Chondrocyte (in vitro differentiated cells): ENCODE measurements around the gene PAXIP1. TPM values are rescaled to one million over a fixed set of nuclear protein-coding genes. Genes with fewer than 3 reads are reported as not detected.

ENCODE experiments used
- DNase-seq: peaks from one replicate; pipeline ENCODE4 v3.0.0; 2021; ENCODE audit warnings: mixed read lengths, low spot score
- H3K27ac Mint-ChIP-seq: one replicate; pipeline ENCODE4 v1.8.0; 2021; ENCODE audit warnings: mild to moderate bottlenecking, moderate library complexity, mixed read lengths; ENCODE audit not compliant: unreplicated experiment
- H3K27me3 Mint-ChIP-seq: 2 replicates; pipeline ENCODE4 v1.8.0; 2021; ENCODE audit warnings: low read depth, mixed read lengths
- H3K36me3 Mint-ChIP-seq: 2 replicates; pipeline ENCODE4 v1.8.0; 2021; ENCODE audit warnings: low read depth, mixed read lengths
- H3K4me1 Mint-ChIP-seq: 2 replicates; pipeline ENCODE4 v1.8.0; 2021; ENCODE audit warnings: low read depth, mild to moderate bottlenecking, mixed read lengths
- H3K4me3 Mint-ChIP-seq: one replicate; pipeline ENCODE4 v1.8.0; 2021; ENCODE audit warnings: mild to moderate bottlenecking, moderate library complexity, mixed read lengths; ENCODE audit not compliant: unreplicated experiment
- H3K9me3 Mint-ChIP-seq: 2 replicates; pipeline ENCODE4 v1.8.0; 2021; ENCODE audit warnings: low read depth, mixed read lengths
- CTCF ChIP-seq: fragments of 200-600 bp; sonication (generic); IDR thresholded peaks from 2 replicates; pipeline ENCODE4 v1.5.0; 2021; ENCODE audit warnings: antibody characterized with exemption, mild to moderate bottlenecking, moderate library complexity
- total RNA-seq: library from RNA; stranded (reverse); gene quantifications from 3 replicates; pipeline ENCODE4 v1.2.1, GENCODE V29; 2021

PAXIP1 gene
- total RNA-seq, 1 donor from 2014 or later = 8.9 TPM

GRCh38 chr7:154960063-154960790 lies 42.7 kb downstream of the PAXIP1 start:
- H3K36me3 Mint-ChIP-seq = peaks cover 41% of the 10 kb centered on the region
- no peak overlapping the region for H3K27ac Mint-ChIP-seq

GRCh38 chr7:154956427-154956826 lies 46.5 kb downstream of the PAXIP1 start:
- Mint-ChIP-seq H3K27me3 (no peaks in the 10 kb centered on the region), H3K36me3 (peaks cover 38% of the 10 kb centered on the region)

More at GRCh38 chr7:154960063-154960790, 42.7 kb downstream of the PAXIP1 start:
- TF ChIP-seq CTCF = no peak
- Mint-ChIP-seq H3K4me3 (no peak overlapping the region), H3K9me3 (no peaks in the 10 kb centered on the region), H3K27me3 (no peaks in the 10 kb centered on the region), H3K4me1 (no peaks in the 10 kb centered on the region)
- no peak for DNase-seq

GRCh38 chr7:154953006-154953684 lies 49.8 kb downstream of the PAXIP1 start:
- Mint-ChIP-seq H3K36me3 (peaks cover 30% of the 10 kb centered on the region), H3K27me3 (no peaks in the 10 kb centered on the region), H3K9me3 (no peaks in the 10 kb centered on the region), H3K27ac (no peak overlapping the region), H3K4me3 (no peak overlapping the region), H3K4me1 (no peaks in the 10 kb centered on the region)
- TF ChIP-seq CTCF = peak; percentile 75
- DNase-seq = no peak

More at GRCh38 chr7:154956427-154956826, 46.5 kb downstream of the PAXIP1 start:
- no peak overlapping the region for H3K27ac Mint-ChIP-seq
- TF ChIP-seq CTCF = no peak
- no peaks in the 10 kb centered on the region for H3K9me3 Mint-ChIP-seq
- no peak overlapping the region for H3K4me3 Mint-ChIP-seq
- H3K4me1 Mint-ChIP-seq = no peaks in the 10 kb centered on the region
- DNase-seq = no peak

- Mint-ChIP-seq H3K27me3 (no peaks in the 10 kb centered on the region), H3K36me3 (peaks cover 23% of the 10 kb centered on the region), H3K9me3 (no peaks in the 10 kb centered on the region), H3K27ac (no peak overlapping the region), H3K4me1 (no peaks in the 10 kb centered on the region), H3K4me3 (no peak overlapping the region)
- DNase-seq = no peak
- TF ChIP-seq CTCF = no peak
Observed at GRCh38 chr7:154950960-154951359, 52.0 kb downstream of the PAXIP1 start.

- peaks cover 28% of the 10 kb centered on the region for H3K36me3 Mint-ChIP-seq
- no peak for DNase-seq
Observed at GRCh38 chr7:154947604-154948003, 55.3 kb downstream of the PAXIP1 start.

More at GRCh38 chr7:154947604-154948003, 55.3 kb downstream of the PAXIP1 start:
- no peak for TF ChIP-seq CTCF
- Mint-ChIP-seq H3K4me1 (no peaks in the 10 kb centered on the region), H3K9me3 (no peaks in the 10 kb centered on the region), H3K27ac (no peak overlapping the region), H3K4me3 (no peak overlapping the region), H3K27me3 (no peaks in the 10 kb centered on the region)
